H1 (cell line): ENCODE results near the gene DAZL. TPM values are rescaled to one million over a fixed set of nuclear protein-coding genes. Genes with fewer than 3 reads are reported as not detected.

Experiments used
- ASH2L ChIP-seq: fragments of 200-600, 300-600 bp; sonication (generic); IDR thresholded peaks from one replicate; pipeline ENCODE4 v1.7.1; 2017; ENCODE audit warnings: low read length
- CTCF ChIP-seq, 3 experiments: IDR thresholded peaks; 1 replicate in 2 of 3; 2 replicates in 1 of 3; pipeline versions ENCODE4 v1.5.1 to v1.6.1; 2011; ENCODE audit warnings: low read length in 3 of 3, mild to moderate bottlenecking in 3 of 3, inconsistent platforms in 2 of 3, low read depth in 1 of 3, moderate library complexity in 1 of 3; ENCODE audit not compliant: insufficient read depth in 1 of 3; ENCODE audit errors: control extremely low read depth in 1 of 3
- RFX5 ChIP-seq: IDR thresholded peaks from 2 replicates; pipeline ENCODE4 v1.6.1; 2011; ENCODE audit warnings: low read depth, low read length, improper control_type of control experiment, borderline replicate concordance
- polyA plus RNA-seq, 7 experiments: library from polyadenylated mRNA; depleted of rRNA in 3 of 7; stranded (reverse) in 5 of 7; unstranded in 2 of 7; fragments of >200 nt in 5 of 7; fragments of 200-250 nt in 2 of 7; gene quantifications; 1 replicate in 5 of 7; 2 replicates in 1 of 7; 4 replicates in 1 of 7; pipeline versions ENCODE4 v1.2.1 to v1.2.3, GENCODE V29; 2011 to 2013; ENCODE audit warnings: missing spikeins in 2 of 7, mixed read lengths in 2 of 7
- total RNA-seq: library from RNA; stranded (reverse); fragmentation: NEBNext Ultra II Directional; extraction: Animal tissue kit (Norgen Biotek cat#: 25700); gene quantifications from 2 replicates; pipeline ENCODE4 v1.2.1, GENCODE V29; 2021

The DAZL gene
- total and polyA plus RNA-seq, 2 of the 8 experiments (the other 6 are each of a cell fraction or from before 2014, with no cell fraction given), result 3.4 to 5.9 TPM

GRCh38 chr3:16632395-16632794, 27.2 kb upstream of the DAZL start (continued):
- TF ChIP-seq CTCF (IDR thresholded peaks at IDR 0.05; ENCODE audit: control extremely low read depth in 1 of 3, insufficient read depth in 1 of 3, low read depth in 1 of 3, low read length in 3 of 3), result no peak
- TF ChIP-seq RFX5, result no peak
- TF ChIP-seq ASH2L, result no peak
- TF ChIP-seq, all 59 proteins: peak for 0
